Omental fat pad (tissue), 4 donors: ENCODE data around the gene VGLL3. TPM values are rescaled to one million over a fixed set of nuclear protein-coding genes. Genes with fewer than 3 reads are reported as not detected.
"Not testable (repeated sequence)": the region's sequence is repeated elsewhere in the genome, so short reads cannot be mapped to it uniquely, and the experiment has no call there.

Experiments used
- ATAC-seq: fragments of 150-250 bp; one replicate; pipeline ENCODE4 v1.9.1; 2016; ENCODE audit warnings: mild to moderate bottlenecking, moderate library complexity; ENCODE audit not compliant: low FRiP score
- DNase-seq: peaks from one replicate; pipeline ENCODE4 v3.0.0-alpha.2; 2019; ENCODE audit warnings: low spot score
- total RNA-seq, 4 donors: library from RNA; depleted of rRNA; stranded (reverse); fragments of >200 nt; gene quantifications; one replicate each; pipeline ENCODE4 v1.1.0, GENCODE V29; 2016
- TF ChIP-seq, protein P1 (sequence below), 3 donors: fragments of 450-650 bp; IDR thresholded peaks; one replicate each; pipeline ENCODE4 v1.5.1; 2016 to 2017; ENCODE audit warnings: antibody characterized with exemption in 3 of 3, mild to moderate bottlenecking in 3 of 3, moderate library complexity in 2 of 3

Gene VGLL3
- total RNA-seq, 4 donors from 2014 or later: 36.9 to 99.6 (median 70.9) TPM

DNA sequence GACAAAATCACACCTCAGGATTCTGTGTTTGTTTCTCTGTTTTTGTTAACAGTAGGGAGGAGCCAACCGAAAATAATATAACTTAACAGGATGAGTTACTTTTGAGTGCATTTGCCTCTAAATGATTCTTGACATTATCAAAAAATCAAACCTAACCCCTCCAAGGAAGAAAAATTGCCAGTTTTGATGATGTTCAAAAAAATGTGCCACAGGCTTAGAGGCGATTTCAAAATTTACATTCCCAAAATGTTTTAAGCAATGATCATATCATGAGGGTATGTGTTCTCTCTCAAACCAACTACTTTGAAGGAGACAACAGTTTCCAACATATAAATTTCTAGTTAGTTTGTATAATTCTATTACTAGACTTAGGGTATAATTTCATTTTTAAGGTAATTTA lies 6.7 kb downstream of the VGLL3 start:
- DNase-seq: no peak
- TF ChIP-seq, protein P1, sequence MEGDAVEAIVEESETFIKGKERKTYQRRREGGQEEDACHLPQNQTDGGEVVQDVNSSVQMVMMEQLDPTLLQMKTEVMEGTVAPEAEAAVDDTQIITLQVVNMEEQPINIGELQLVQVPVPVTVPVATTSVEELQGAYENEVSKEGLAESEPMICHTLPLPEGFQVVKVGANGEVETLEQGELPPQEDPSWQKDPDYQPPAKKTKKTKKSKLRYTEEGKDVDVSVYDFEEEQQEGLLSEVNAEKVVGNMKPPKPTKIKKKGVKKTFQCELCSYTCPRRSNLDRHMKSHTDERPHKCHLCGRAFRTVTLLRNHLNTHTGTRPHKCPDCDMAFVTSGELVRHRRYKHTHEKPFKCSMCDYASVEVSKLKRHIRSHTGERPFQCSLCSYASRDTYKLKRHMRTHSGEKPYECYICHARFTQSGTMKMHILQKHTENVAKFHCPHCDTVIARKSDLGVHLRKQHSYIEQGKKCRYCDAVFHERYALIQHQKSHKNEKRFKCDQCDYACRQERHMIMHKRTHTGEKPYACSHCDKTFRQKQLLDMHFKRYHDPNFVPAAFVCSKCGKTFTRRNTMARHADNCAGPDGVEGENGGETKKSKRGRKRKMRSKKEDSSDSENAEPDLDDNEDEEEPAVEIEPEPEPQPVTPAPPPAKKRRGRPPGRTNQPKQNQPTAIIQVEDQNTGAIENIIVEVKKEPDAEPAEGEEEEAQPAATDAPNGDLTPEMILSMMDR (IDR thresholded peaks at IDR 0.05): no peak

DNA sequence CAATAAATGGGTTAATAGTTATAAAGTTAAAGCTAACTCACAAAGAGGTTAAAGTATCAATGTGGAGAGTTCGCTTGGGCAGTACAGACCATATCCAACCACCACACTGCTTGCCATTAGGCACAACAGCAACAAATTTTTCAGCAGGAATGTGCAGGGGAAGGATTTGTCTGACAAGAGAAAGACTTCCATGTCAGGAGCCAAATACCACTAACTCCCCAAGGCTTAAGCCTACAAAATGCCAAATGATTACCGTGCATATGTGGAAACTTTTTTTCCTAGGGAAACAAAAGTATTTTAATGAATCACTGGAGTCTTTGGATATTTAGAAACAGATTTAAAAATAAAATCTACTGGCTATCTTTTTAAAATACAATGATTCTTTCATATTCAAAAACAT lies 8.1 kb downstream of the VGLL3 start:
- TF ChIP-seq, protein P1 (IDR thresholded peaks at IDR 0.05): no peak
- ATAC-seq: peak; percentile 76
- no peak for DNase-seq

More for the DNA sequence above, 6.7 kb downstream of the VGLL3 start:
- ATAC-seq: peak; percentile 47

DNA sequence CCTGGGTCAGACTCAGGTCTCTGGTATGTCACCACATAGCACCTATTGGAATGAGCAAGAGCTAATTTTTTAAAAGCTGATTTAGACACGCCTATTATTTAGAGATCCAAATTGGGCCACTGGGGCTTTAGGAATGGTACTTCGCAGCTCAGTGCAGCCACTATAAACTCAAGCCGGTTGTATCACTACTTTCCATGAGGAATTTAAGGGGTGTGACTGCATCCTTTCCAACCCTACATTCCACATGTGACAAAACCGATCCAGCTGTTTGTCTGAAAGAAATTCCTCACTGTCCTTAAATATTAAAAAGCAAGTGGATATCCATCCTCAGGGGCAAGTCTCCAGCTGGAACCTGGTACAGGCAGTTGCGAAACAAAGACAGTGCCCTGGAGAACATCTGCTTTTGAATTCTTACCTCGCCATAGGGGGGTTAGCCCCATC lies 12.8 kb downstream of the VGLL3 start:
- TF ChIP-seq, protein P1 (IDR thresholded peaks at IDR 0.05): no peak
- DNase-seq (no peak), ATAC-seq (no peak)

DNA sequence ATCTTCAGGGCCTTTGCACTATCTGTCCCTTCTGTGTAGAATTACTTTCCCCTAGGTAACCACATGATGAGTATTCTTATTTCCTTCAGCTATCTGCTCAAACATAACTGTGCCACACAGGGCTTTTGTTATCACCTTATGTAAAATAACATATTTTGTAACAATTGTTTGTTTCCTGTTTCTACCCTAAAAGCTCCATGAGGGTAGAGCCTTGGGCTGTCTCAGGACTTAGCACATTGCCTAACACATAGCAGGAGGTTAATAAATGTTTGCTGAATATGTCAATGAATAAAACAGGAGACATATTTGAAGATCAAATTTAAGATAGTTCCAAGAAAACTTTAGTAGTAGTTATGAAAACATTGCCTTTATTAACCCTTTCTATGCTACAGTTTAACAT lies 14.7 kb downstream of the VGLL3 start:
- TF ChIP-seq, protein P1 (IDR thresholded peaks at IDR 0.05): no peak
- ATAC-seq (no peak), DNase-seq (no peak)

DNA sequence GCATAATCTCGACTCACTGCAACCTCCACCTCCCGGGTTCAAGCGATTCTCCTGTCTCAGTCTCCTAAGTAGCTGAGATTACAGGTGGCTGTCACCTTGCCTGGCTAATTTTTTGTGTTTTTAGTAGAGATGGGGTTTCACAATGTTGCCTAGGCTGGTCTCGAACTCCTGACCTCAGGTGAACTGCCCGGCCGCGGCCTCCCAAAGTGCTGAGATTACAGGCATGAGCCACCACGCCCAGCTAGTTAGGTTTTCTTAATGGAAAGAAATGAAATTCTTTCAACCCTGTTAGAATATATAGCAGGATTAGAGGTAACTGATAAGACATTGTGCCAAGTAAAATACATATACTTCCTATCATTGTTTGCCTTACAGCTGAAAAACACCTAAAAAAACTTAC lies 16.8 kb downstream of the VGLL3 start:
- not testable (repeated sequence) for ATAC-seq, DNase-seq

DNA sequence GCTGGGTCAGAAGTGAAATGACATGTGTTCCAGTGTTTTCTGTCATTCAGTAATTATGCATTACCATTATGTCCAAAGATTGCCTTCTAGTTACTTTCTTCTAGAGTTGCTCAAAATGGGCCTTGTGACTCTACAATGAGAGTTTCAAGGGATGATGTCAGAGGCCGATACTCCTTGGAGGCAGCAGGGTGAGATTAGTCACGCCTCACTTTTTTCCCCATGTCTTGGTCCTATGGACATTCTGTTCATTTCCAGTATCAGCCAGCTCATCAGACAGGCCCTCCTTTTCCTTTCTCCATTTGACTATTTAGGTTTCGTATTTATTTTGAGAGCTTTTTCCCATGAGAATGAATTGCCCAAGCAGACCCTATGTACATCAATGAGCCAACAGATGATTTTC lies 17.5 kb downstream of the VGLL3 start:
- DNase-seq (no peak), ATAC-seq (peak; percentile 82)
- TF ChIP-seq, protein P1 (IDR thresholded peaks at IDR 0.05): no peak

DNA sequence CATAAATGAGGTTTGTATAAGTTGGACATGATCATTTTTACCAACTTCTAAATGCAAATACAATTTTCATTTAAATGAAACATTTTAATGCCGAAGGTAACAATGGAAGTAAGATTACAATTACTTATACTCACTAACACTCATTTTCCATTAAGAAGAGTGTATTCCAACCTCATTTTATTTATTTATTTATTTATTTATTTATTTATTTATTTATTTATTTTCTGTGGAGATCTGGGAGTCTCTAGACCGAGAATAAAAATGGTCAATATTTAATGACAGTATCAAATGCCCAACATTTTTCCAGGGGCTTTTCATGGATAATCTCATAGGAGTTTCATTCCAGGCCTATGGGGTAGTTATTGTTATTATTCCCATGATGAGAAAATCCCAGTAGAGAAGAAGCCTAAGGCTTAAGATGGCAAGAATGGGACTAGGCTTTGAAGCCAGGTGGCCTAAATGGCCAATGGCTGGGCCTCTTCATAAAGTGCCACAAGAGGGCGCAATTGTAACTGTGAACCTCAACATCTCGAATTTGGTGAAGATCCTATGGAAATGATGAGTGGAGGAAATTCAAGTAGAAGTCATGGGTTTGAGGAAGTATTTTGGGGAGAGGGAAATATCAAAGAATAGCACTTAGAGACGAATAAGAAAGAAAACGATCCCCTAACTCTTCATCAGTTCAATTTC lies 21.3 kb downstream of the VGLL3 start:
- DNase-seq (no peak), ATAC-seq (no peak)
- TF ChIP-seq, protein P1 (IDR thresholded peaks at IDR 0.05): no peak
